NCI-H748 (cell line): ENCODE results near the gene SPAG9.
A peak's percentile ranks its signal among the peaks of the same experiment; 100 is the strongest.
"Not testable (repeated sequence)": the region's sequence is repeated elsewhere in the genome, so short reads cannot be mapped to it uniquely, and the experiment has no call there.

Experiments
- DNase-seq: peaks from one replicate; lab custom pipeline; 2025; ENCODE audit not compliant: unreplicated experiment; lab: John Stamatoyannopoulos, UW

The SPAG9 gene

DNA sequence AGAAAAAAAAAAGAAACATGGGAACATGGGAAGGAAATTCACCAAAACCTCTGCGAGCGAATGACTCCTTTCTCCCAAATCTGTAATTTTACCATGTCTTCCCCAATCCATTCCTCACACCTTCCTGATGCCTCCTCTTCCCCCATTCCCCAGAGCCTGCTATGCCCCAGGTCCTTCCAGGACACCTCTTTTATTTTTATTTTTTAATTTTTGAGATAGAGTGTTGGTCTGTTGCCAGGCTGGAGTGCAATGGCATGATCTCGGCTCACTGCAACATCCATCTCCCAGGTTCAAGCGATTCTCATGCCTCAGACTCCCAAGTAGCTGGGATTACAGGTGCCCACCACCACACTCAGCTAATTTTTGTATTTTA lies 179.0 kb downstream of the SPAG9 start:
- not testable (repeated sequence) for DNase-seq

GRCh38 chr17:50939795-50940684 lies 180.6 kb downstream of the SPAG9 start:
- DNase-seq = no peak

- DNase-seq = no peak
Measured at GRCh38 chr17:50939542-50939794, 181.2 kb downstream of the SPAG9 start.

DNA sequence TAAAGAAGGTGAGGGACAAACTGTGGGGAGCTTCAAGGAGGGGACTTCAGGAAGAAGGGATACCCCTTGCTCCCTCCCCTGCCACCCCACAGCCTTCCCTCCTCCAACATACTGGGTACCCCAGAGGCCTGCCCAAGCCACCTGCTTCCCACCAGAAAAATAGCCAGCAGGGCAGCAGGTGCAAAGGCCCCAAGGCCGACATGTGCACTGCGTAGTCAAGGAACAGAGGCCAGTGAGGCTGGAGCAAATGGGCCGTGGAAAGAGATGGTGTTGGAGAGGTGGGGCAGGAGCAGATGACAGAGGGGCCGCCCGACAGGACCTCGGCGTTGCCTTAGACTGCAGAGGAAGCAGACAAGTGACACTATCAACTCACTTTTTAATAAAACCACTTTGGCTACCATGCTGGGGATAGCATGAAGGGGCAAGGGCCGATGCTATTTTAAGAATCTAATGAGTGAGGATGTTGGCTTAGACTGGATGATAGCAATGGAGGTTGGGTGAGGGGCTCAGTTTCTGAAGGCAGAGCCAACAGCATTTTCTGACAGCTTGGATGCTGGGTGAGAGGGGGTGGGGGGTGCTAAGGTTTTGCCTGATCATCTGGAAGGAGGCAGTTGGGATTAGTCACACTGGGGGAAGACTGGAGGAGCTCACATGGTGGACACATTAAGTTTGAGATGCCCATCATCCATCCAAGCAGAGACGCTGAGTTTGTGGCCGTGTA lies 181.7 kb downstream of the SPAG9 start:
- DNase-seq = no peak

DNA sequence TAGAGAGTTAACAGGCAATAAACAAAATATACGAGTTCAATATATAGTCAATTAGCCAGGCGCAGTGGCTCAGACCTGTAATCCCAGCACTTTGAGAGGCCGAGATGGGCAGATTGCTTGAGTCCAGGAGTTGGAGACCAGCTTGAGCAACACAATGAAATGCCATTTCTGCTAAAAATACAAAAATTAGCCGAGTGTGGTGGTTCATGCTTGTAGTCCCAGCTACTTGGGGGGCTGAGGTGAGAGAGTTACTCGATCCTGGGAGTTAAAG lies 184.7 kb downstream of the SPAG9 start:
- DNase-seq = no peak

DNA sequence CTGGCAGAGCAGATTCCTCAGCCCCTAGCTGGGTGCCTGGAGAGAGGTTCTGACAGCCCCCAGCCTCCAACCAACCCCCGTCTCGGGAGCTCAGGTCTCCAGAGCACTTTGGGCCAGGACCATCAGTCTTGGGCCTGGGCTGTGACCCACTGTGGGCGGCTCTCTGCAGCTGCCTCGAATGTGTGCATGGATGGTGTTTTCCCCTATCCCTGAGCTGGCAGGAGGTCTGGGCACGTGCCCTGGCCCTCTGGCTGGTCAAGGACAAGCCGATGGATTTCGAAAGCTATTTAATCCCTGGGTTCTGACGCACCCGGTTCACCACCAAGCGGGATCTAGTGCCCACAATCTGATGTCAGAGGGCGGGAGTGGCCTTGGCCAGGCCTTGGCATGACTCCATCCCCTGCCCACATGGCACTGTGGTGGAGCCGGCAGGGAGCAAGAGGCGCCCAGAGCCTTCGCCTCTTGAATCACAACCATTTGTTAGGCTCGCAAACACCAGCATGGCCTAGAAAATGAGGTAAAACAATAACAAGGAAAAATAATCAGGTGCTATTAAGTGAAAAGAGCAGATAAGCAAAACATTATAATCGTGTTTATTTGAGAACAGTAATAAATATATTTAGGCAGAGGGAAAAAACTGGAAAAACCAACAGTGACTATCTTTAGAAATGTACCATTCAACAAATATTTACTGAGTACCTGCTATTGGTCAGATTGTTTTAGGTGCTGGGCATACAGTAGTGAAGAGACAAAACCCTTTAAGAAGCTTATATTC lies 185.3 kb downstream of the SPAG9 start:
- no peak for DNase-seq

DNA sequence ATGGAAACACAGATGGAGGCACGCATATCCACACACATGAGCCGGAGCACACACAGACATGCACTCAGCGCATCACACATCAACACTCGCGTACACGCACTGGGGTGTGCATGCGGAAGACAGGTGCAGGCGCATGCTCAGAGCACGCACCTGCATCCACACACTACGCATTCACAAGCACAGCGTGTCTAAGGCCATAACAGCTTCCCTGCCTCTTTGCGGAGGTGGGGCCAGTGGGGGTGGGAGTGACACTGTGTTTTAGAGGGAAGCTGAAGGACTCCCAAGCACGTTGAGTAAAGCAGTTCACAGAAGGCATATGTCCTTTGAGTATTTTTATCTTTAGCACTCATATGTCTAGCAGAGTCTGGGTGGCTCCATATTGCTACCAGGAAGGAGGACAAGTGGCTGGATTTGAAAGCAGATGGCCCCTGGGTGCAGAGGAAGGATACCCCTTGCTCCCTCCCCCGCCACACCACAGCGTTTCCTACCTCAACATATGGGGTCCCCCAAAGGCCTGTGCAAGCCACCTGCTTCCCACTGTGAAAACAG lies 185.9 kb downstream of the SPAG9 start:
- DNase-seq = peak; percentile 22

DNA sequence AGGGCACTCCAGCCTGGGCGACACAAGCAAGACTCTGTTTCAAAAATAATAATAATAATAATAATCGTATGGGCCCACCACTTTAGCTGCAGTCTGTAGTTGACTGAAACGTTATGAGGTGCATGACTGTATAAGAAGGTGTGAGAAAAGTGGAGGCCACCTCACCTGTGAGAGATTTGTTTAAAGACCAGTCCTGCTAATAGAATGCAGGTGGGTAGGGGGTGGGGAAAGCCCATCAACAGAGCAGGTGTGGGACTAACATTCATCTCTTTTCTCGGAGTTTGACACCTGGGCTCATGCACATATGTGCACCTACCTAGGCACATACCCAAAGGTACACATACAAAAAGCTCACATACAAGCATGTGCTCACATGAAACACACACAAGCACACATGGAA lies 186.5 kb downstream of the SPAG9 start:
- DNase-seq = no peak

DNA sequence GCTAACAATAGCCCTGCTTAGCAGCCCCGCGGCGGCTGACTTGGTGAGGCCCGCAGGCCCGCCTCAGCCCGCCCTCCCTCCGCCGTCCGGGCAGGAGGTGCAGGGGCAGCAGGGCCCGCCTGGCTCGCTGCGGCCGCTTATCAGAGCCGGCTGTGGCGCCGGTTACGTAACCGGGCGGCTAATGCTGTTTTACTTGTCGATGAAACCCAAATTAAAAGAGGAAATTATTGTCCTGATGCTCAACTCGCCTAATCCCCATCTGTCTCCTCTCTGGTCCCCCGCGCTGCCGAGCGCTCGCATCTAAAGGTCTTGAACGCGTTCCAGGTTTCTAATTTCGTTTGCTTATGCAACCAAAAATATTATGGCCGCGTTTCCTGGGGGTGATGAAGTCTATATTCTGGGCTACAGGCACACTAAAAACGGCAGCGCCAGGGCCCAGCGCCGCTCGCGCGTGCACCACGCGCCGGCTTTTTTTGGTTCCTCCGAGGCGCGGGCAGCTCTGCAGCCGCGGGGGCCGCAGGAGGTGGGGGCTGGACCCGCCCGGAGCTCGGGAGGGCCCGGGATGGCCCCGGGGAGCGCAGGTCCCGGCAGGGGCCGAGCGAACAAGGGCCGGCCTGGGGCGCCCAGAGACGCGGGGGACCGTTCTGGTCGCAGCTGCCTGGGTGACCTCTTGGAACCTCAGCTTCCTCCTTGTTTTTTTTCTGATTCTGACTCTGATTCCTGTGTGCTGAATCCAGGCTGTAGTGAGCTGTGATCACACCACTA lies 189.3 kb downstream of the SPAG9 start:
- peak; percentile 92 for DNase-seq

DNA sequence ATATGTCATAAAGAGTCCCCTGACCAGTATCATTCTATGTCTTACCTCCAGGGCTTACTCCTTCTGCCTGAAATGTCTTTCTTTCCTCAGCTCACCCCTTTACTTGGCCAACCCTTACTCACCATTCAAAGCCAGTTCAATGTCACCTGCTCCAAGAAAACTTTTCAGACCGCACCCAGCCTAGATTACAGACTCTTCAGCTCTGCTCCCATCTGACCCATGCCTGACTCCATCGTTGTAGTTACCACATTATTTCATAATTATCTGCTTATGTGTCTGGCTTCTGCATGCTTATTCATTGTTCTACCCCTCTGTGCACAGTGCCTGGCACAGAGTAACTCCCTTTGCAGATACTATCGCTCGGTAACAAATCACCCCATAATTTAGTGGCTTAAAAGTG lies 192.0 kb downstream of the SPAG9 start:
- DNase-seq = no peak

GRCh38 chr17:50927287-50927686 lies 193.4 kb downstream of the SPAG9 start:
- DNase-seq = no peak

- DNase-seq = no peak
Measured at GRCh38 chr17:50926523-50926922, 194.1 kb downstream of the SPAG9 start.

- no peak for DNase-seq
Measured at GRCh38 chr17:50925296-50925891, 195.3 kb downstream of the SPAG9 start.

DNA sequence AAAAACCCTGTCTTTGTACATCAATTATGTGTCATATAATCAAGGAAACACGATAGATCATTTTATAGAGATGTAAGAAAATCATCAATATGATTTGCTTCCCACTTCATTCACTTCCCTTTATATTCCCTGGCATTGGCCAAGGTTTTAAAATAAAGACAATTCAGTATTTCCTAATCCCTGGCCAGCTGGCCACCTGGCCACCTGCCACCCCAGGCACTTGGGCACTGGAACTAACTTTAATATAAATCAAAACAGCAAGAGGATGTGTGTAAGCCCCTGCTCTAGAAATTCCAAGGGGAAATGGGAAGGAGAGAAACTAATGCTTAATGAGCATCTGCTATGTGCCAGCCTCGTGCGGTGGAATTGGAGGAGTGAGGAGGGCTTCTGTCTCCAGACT lies 195.9 kb downstream of the SPAG9 start:
- no peak for DNase-seq

GRCh38 chr17:50924300-50924699 lies 196.4 kb downstream of the SPAG9 start:
- DNase-seq = no peak

DNA sequence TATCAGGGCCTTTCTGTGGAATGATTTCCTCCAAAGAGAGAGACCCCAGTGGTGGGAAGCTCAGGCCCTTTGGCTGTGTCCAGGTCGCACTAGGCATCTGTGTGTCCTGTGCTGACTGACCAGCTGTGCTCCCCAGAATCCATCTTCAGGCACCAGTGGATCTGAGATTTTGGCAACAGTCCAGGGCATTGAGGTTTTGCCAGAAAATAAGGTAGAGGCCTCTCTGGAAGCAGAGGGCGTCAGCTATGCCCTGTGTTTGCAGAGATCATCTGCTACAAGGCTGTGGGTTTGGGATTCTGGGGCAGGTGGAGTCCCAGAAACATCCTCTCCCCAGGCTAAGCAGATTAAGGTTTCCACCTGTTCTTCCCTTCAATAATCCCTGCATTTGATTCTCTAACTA lies 197.1 kb downstream of the SPAG9 start:
- peak; percentile 18 for DNase-seq

- no peak for DNase-seq
Measured at GRCh38 chr17:50922721-50923405, 197.8 kb downstream of the SPAG9 start.

DNA sequence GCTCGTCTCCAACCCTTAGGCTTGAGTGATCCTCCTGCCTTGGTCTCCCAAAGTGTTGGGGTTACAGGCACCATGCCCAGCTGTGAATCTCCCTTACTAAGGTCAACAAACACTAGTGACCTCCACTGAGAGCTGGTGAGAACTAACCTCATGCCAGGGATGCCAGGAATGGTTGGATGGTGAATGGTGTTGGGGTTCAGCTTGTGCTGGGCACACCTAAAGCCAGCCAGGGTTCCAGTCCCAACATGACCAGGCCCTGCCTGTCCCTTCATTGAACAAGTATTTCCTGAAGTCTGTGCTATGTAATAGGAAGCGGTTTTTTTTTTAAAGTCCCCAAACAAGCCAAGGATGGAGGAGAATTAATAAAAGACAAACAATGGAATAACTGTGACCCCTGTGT lies 198.6 kb downstream of the SPAG9 start:
- DNase-seq = no peak

- no peak for DNase-seq
Measured at GRCh38 chr17:50920891-50921586, 199.6 kb downstream of the SPAG9 start.

GRCh38 chr17:50920041-50920410 lies 200.6 kb downstream of the SPAG9 start:
- no peak for DNase-seq
